PC-9 (cell line): ENCODE data around the gene CHST1.

ENCODE experiments used
- EZH2 ChIP-seq: fragments of 200-600 bp; sonication (generic); IDR thresholded peaks from 2 replicates; pipeline ENCODE4 v1.8.0; 2017; ENCODE audit warnings: antibody characterized with exemption, low read depth
- TF ChIP-seq, protein P1 (sequence below): fragments of 200-600 bp; sonication (generic); conservative IDR thresholded peaks from 2 replicates; pipeline ENCODE4 v1.6.1; 2017; ENCODE audit warnings: mixed run types, antibody characterized with exemption, mild to moderate bottlenecking, moderate library complexity

DNA sequence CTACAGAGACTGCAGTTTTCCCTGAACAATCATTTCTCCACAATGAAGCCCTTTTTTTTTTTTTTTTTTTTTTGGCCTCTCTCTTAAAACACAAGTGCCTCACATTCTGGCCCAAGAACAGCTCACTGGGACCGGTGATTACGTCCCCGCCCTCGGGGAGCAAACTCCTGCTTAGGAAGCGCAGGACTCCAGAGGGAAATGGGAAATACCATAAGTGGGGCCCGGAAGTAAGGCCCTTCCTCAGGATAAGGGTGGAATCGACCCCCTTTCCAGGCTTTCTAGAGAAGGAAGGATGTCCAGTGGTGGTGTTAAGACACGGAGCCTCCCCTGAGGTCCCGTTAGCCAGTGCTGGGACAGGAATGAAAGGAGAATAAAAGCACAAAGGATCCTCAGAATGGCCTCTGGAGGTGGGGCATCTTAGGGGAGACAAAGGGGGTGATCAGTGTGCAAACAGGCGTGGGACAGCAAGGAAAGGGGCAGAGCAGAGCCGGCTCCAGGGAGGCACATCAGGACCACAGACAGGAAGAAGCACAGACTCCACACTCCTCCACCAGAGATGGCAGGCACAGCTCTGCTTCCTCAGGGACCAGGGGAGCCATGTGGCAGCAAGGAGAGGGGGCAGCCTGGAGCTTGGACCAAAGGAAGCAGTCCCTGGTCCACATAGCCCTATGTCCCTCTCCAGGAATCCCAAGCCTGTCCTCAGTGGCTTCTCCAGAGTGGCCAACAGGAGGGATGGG is 61.3 kb downstream of the CHST1 start:
- TF ChIP-seq, protein P1, sequence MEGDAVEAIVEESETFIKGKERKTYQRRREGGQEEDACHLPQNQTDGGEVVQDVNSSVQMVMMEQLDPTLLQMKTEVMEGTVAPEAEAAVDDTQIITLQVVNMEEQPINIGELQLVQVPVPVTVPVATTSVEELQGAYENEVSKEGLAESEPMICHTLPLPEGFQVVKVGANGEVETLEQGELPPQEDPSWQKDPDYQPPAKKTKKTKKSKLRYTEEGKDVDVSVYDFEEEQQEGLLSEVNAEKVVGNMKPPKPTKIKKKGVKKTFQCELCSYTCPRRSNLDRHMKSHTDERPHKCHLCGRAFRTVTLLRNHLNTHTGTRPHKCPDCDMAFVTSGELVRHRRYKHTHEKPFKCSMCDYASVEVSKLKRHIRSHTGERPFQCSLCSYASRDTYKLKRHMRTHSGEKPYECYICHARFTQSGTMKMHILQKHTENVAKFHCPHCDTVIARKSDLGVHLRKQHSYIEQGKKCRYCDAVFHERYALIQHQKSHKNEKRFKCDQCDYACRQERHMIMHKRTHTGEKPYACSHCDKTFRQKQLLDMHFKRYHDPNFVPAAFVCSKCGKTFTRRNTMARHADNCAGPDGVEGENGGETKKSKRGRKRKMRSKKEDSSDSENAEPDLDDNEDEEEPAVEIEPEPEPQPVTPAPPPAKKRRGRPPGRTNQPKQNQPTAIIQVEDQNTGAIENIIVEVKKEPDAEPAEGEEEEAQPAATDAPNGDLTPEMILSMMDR = no peak
- no peak for TF ChIP-seq EZH2
